ENCODE data around the gene TCF4.

Gene TCF4

GRCh38 chr18:55517055-55517454 lies 70.9 kb downstream of the TCF4 start:
- no peak overlapping the region for H3K4me3 ChIP-seq (ENCODE audit: low read length)
- no peak for TF ChIP-seq CTCF (IDR thresholded peaks at IDR 0.05; ENCODE audit: insufficient read depth, low read depth, low read length, missing control alignments)
- DNase-seq (ENCODE audit: low read depth): no peak

GRCh38 chr18:55515941-55516710 lies 71.9 kb downstream of the TCF4 start:
- H3K4me3 ChIP-seq (ENCODE audit: low read length): no peak overlapping the region
- peak; percentile 40 for DNase-seq (ENCODE audit: low read depth)
- no peak for TF ChIP-seq CTCF (IDR thresholded peaks at IDR 0.05; ENCODE audit: insufficient read depth, low read depth, low read length, missing control alignments)

- H3K4me3 ChIP-seq (ENCODE audit: low read length): no peak overlapping the region
- DNase-seq (ENCODE audit: low read depth): no peak
- TF ChIP-seq CTCF (IDR thresholded peaks at IDR 0.05; ENCODE audit: insufficient read depth, low read depth, low read length, missing control alignments): no peak
Measured at GRCh38 chr18:55515214-55515613, 72.8 kb downstream of the TCF4 start.

GRCh38 chr18:55513161-55513560 lies 74.8 kb downstream of the TCF4 start:
- peak; percentile 56 for DNase-seq (ENCODE audit: low read depth)
- no peak overlapping the region for H3K4me3 ChIP-seq (ENCODE audit: low read length)
- TF ChIP-seq CTCF (IDR thresholded peaks at IDR 0.05; ENCODE audit: insufficient read depth, low read depth, low read length, missing control alignments): no peak

- no peak for DNase-seq (ENCODE audit: low read depth)
- H3K4me3 ChIP-seq (ENCODE audit: low read length): no peak overlapping the region
- no peak for TF ChIP-seq CTCF (IDR thresholded peaks at IDR 0.05; ENCODE audit: insufficient read depth, low read depth, low read length, missing control alignments)
Measured at GRCh38 chr18:55511277-55511676, 76.7 kb downstream of the TCF4 start.

- no peak for TF ChIP-seq CTCF (IDR thresholded peaks at IDR 0.05; ENCODE audit: insufficient read depth, low read depth, low read length, missing control alignments)
- DNase-seq (ENCODE audit: low read depth): peak; percentile 13
- H3K4me3 ChIP-seq (ENCODE audit: low read length): no peak overlapping the region
Measured at GRCh38 chr18:55510809-55511208, 77.2 kb downstream of the TCF4 start.

Data from epithelial cell of esophagus (primary cell).